ENCODE results near the gene PLEKHA8. TPM values are rescaled to one million over a fixed set of nuclear protein-coding genes. Genes with fewer than 3 reads are reported as not detected.

Gene PLEKHA8
- total RNA-seq, 1 experiment from 2014 or later: 8.4 TPM

DNA sequence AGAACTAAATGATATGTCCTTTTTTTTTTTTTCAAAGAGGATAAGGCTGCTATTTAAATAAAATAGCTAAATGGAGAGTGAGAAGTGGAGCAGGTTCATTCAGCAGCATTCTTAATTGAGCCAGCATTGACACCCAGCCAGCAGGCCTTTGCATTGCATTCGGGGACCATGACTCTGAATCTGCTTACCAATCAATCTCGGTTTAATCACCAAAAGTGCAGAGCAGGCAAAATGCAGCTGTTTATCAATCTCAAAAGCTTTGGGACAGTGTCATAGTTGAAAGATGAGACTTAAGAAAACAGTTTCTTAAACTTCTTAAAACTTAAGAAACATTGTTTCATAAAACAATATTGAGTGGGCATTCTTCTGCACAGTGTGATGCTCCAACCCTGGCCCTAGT is 51.7 kb downstream of the PLEKHA8 start:
- ChIA-PET POLR2A (ENCODE audit: unreplicated experiment) (no interaction called here), CTCF (no interaction called here)
- no TSS peak for BruUV-seq (replicated peaks)
- H3K9ac ChIP-seq (ENCODE audit: low read length): no peak overlapping the region
- H3K27ac ChIP-seq (ENCODE audit: low read length): no peak overlapping the region
- H4K20me1 ChIP-seq (ENCODE audit: low read length): no peaks in the 10 kb centered on the region
- no peak overlapping the region for H3K4me3 ChIP-seq (ENCODE audit: low read length)
- H3K4me2 ChIP-seq (ENCODE audit: low read length): no peak overlapping the region
- ATAC-seq: no peak
- no peaks in the 10 kb centered on the region for H3K36me3 ChIP-seq (ENCODE audit: low read depth, low read length)
- intact Hi-C loops (cut with micrococcal nuclease): no loop called here
- H3K4me1 ChIP-seq (ENCODE audit: insufficient read depth, low read length): no peaks in the 10 kb centered on the region
- no peak for TF ChIP-seq CTCF (conservative IDR thresholded peaks at IDR 0.05; ENCODE audit: low read depth, low read length)
- TF ChIP-seq EZH2 (IDR thresholded peaks at IDR 0.05; ENCODE audit: low read length, unreplicated experiment): no peak
- TF ChIP-seq EZH2phosphoT487 (IDR thresholded peaks at IDR 0.05; ENCODE audit: borderline replicate concordance, low read length): no peak
- DNase-seq: no peak
- no peaks in the 10 kb centered on the region for H3K9me3 ChIP-seq (ENCODE audit: low read length)
- no peaks in the 10 kb centered on the region for H3K79me2 ChIP-seq (ENCODE audit: low read length)
- no peaks in the 10 kb centered on the region for H3K9me2 ChIP-seq (replicated peaks; ENCODE audit: low read length)
- no peak overlapping the region for H2AFZ ChIP-seq (ENCODE audit: low read length)
- H3K27me3 ChIP-seq (ENCODE audit: low read length): no peaks in the 10 kb centered on the region
- no peaks in the 10 kb centered on the region for H3F3A ChIP-seq (ENCODE audit: low read length, unreplicated experiment)

DNA sequence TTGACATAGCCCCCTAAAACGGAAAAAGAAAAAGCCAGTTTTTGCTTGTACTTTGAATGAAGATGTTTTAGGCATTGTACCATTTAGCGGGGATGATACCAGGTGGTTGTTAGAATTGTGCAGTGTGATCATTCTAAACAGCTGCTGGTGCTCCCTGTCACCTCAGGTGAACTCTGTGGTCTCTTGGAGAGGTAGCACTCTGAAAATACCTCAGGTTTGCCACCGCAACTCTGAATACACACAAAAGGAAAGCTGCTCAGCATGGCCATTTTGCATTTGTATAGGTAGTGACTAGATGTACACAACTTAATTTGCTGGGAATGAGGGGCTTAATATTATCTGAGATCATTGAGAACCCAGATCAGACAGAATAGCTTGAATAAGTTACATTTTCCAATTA is 52.6 kb downstream of the PLEKHA8 start:
- no peaks in the 10 kb centered on the region for H3K79me2 ChIP-seq (ENCODE audit: low read length)
- H3K9me3 ChIP-seq (ENCODE audit: low read length): no peaks in the 10 kb centered on the region
- H3K9ac ChIP-seq (ENCODE audit: low read length): no peak overlapping the region
- no peaks in the 10 kb centered on the region for H3K27me3 ChIP-seq (ENCODE audit: low read length)
- CTCF ChIA-PET: no interaction called here
- H2AFZ ChIP-seq (ENCODE audit: low read length): no peak overlapping the region
- H3K27ac ChIP-seq (ENCODE audit: low read length): no peak overlapping the region
- no peak for ATAC-seq
- H3K9me2 ChIP-seq (replicated peaks; ENCODE audit: low read length): no peaks in the 10 kb centered on the region
- no peak overlapping the region for H3K4me2 ChIP-seq (ENCODE audit: low read length)
- no peaks in the 10 kb centered on the region for H3K4me1 ChIP-seq (ENCODE audit: insufficient read depth, low read length)
- no peaks in the 10 kb centered on the region for H4K20me1 ChIP-seq (ENCODE audit: low read length)
- no TSS peak for BruUV-seq (replicated peaks)
- H3K4me3 ChIP-seq (ENCODE audit: low read length): no peak overlapping the region
- POLR2A ChIA-PET (ENCODE audit: unreplicated experiment): no interaction called here
- no peaks in the 10 kb centered on the region for H3K36me3 ChIP-seq (ENCODE audit: low read depth, low read length)
- TF ChIP-seq EZH2 (IDR thresholded peaks at IDR 0.05; ENCODE audit: low read length, unreplicated experiment): no peak
- TF ChIP-seq EZH2phosphoT487 (IDR thresholded peaks at IDR 0.05; ENCODE audit: borderline replicate concordance, low read length): no peak
- no peak for TF ChIP-seq CTCF (conservative IDR thresholded peaks at IDR 0.05; ENCODE audit: low read depth, low read length)
- no peaks in the 10 kb centered on the region for H3F3A ChIP-seq (ENCODE audit: low read length, unreplicated experiment)
- DNase-seq: no peak
- intact Hi-C loops (cut with micrococcal nuclease): no loop called here

- no peak overlapping the region for H3K9ac ChIP-seq (ENCODE audit: low read length)
- DNase-seq: no peak
- H3K36me3 ChIP-seq (ENCODE audit: low read depth, low read length): no peaks in the 10 kb centered on the region
- H3F3A ChIP-seq (ENCODE audit: low read length, unreplicated experiment): no peaks in the 10 kb centered on the region
- intact Hi-C loops (cut with micrococcal nuclease): no loop called here
- H3K27me3 ChIP-seq (ENCODE audit: low read length): no peaks in the 10 kb centered on the region
- ChIA-PET POLR2A (ENCODE audit: unreplicated experiment) (no interaction called here), CTCF (no interaction called here)
- H4K20me1 ChIP-seq (ENCODE audit: low read length): no peaks in the 10 kb centered on the region
- ATAC-seq: no peak
- no peak overlapping the region for H3K4me3 ChIP-seq (ENCODE audit: low read length)
- H3K79me2 ChIP-seq (ENCODE audit: low read length): no peaks in the 10 kb centered on the region
- H3K9me3 ChIP-seq (ENCODE audit: low read length): no peaks in the 10 kb centered on the region
- H3K9me2 ChIP-seq (replicated peaks; ENCODE audit: low read length): no peaks in the 10 kb centered on the region
- no peak overlapping the region for H3K4me2 ChIP-seq (ENCODE audit: low read length)
- TF ChIP-seq EZH2 (IDR thresholded peaks at IDR 0.05; ENCODE audit: low read length, unreplicated experiment): no peak
- no peak for TF ChIP-seq CTCF (conservative IDR thresholded peaks at IDR 0.05; ENCODE audit: low read depth, low read length)
- TF ChIP-seq EZH2phosphoT487 (IDR thresholded peaks at IDR 0.05; ENCODE audit: borderline replicate concordance, low read length): no peak
- H3K27ac ChIP-seq (ENCODE audit: low read length): no peak overlapping the region
- BruUV-seq (replicated peaks): no TSS peak
- H3K4me1 ChIP-seq (ENCODE audit: insufficient read depth, low read length): no peaks in the 10 kb centered on the region
- H2AFZ ChIP-seq (ENCODE audit: low read length): no peak overlapping the region
Measured at GRCh38 chr7:30082686-30083085, 54.5 kb downstream of the PLEKHA8 start.

Data from PC-3 (cell line).